NB4 (cell line): ENCODE results near the gene LPAR3.

Source experiments
- CTCF ChIP-seq: IDR thresholded peaks from one replicate; pipeline ENCODE4 v1.5.1; 2012; ENCODE audit warnings: low read depth, low read length
- POLR2A ChIP-seq: IDR thresholded peaks from 2 replicates; pipeline ENCODE4 v1.6.1; 2011; ENCODE audit warnings: mild to moderate bottlenecking; ENCODE audit not compliant: insufficient read length; ENCODE audit errors: extremely low read depth

GRCh38 chr1:84840346-84840745 lies 52.7 kb downstream of the LPAR3 start:
- no peak for TF ChIP-seq CTCF
- TF ChIP-seq POLR2A = no peak
